Stimulated activated CD4-positive, alpha-beta T cell treated with anti-CD3 and anti-CD28 coated beads, TNF-alpha, amount 100 ng/mL, for 48 hours (primary cell): ENCODE measurements around the gene CDH4.

Source experiments
- DNase-seq, 3 donors: peaks; one replicate each; pipeline ENCODE4 v3.0.0-alpha.2; 2020; ENCODE audit warnings: low read depth in 3 of 3

CDH4 gene

DNA sequence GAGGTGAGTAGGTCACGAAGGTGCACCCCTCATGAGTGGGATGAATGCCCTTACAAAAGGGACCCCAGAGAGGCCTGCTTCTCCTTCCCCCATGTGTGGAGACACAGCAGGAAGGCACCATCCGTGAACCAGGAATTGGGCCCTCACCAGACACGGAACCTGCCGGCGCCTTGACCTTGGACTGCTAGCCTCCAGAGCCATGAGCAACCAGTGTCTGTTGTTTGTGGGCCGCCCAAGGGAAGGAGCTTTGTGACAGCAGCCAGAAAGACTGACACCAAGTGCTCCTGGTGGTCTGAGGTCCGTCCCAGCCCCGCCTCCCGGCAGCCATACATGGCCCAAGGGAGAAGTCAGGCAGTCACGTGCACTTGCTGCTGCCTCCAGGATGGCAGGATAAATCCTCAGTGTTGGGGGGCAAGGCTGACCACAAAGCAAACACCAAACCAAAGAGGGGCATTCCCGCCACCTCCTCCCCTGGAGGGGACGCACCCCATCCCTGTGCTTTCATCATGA, 29.3 kb downstream of the CDH4 start:
- no peak for DNase-seq

DNA sequence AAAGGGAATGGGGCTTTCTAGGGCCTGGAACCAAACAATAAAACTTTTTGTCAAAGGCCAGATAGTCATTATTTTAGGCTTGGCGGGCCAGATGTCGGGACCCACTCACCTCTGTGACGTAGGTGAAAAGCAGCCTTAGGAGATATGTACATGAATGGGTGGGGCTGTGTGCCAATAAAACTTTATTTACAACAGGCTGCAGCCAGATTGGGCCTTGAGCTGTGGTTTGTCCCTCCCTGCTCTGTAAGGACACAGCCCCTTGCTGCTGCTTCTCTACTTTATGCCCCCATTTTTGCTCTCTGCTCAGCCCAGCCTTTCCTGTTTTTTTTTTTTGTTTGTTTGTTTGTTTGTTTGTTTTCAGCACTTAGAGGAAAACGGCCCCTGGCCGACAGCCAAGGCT, 32.7 kb downstream of the CDH4 start:
- no peak for DNase-seq

DNA sequence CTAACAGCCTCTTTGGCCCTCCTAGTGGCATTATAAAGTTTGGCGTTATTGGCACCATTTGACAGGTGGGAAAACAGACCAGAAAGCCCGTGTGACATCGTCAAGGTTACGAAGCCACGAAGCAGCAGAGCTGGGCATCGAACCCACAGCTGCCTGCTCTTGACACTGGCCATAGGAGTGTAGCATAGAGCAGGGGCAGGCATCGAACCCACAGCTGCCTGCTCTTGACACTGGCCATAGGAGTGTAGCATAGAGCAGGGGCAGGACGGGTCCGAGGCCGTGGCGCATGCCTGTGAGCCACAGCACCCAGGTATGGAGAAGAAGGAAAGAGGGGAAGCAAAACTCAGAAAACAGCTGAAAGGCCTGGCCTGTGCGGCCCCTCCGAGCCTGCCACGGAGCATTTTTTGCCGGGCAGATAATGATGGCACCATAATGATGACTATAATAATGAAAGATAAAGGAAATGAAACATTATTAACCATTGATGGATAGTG, 33.1 kb downstream of the CDH4 start:
- DNase-seq = no peak

DNA sequence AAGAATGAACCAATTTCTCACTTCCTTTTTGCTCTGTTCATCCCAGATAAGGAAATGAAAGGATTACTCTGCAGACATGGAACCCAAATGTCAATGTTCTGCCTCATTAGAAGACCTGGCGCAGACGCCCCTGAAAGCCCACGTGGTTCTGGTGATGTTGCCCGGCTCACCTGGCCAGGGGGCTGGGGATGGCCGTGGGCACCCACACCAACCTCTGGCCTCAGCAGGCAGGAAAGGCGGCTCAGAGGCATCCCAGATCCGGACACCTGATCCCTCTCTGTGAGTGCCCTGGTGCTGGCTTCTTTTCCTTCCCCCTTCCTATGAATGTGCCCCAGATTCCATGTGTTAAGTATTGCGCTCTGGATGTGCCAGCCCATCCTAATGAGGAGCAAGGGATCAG, 33.6 kb downstream of the CDH4 start:
- DNase-seq = no peak

DNA sequence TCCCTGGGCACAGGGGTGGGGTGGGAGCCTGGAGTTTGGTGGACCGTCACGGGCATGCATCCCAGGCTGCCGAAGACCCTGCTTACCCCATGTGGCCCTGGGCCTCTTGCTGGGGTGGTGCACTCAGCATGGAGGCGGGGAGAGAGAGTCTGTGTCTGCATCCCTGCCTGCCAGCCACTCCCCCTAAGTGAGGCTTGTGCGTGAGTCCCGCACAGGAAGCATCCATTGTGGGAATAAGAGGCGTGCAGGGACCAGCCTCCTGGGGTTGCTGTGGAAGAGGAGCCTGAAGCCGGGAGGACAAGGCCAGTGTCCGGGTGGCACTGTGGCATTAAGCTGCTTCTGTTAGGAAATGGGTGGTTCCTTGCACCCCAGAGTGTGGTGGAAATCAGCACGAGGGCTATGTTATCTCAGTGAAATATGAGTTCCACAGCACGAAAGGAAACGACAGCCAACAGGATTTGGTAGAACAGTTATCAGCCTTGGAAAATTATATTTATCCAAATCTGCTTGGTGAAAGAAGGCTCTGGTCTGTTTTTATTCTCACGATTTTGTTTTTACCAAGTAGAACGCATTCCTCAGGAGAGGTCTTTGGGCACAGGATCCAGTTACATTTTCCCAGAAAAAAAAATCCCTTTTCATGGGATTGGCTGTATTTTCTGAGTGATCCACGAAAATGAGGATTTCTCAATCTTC, 35.7 kb downstream of the CDH4 start:
- no peak for DNase-seq

DNA sequence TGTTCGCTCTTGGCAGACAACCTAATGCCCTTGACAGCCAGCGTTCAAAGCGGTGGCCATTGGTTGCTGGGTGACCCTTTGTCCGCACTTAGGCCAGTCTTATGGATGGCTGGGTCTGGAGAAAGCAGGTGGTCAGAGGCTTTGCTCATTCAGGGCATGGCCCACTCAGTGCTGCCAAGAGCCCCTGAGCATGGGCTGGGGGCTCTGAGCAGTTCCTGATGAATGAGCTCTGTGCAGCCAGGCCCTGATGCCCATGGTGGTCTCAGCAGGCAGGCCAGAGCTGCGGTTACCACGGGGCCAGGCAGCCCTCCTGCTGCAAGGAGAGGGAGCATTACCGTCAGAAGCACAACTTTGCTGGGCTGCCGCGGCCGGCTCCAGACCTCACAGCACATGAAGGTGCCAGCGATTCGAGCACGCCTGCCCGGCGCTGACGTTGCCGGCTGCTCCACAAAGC, 36.3 kb downstream of the CDH4 start:
- no peak for DNase-seq

DNA sequence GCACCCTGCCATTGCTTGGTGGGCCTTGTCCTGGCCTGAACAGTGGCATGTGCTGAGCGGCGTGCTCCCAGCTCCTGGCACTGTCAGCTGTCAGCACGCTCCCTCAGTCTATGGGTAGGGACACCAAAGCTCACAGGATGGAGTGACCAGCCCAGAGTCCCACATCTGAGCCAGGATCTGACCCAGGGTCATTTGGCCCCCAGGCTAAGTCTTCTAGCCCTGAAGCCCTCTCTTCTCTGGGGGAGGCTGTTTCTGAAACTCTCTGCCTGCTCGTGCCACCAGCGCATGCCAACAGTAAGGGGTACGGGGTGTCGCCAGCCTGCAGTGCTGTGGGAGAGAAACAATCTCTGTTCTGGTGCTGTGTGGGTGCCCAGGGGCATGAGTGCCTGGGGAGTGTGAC, 37.1 kb downstream of the CDH4 start:
- no peak for DNase-seq

DNA sequence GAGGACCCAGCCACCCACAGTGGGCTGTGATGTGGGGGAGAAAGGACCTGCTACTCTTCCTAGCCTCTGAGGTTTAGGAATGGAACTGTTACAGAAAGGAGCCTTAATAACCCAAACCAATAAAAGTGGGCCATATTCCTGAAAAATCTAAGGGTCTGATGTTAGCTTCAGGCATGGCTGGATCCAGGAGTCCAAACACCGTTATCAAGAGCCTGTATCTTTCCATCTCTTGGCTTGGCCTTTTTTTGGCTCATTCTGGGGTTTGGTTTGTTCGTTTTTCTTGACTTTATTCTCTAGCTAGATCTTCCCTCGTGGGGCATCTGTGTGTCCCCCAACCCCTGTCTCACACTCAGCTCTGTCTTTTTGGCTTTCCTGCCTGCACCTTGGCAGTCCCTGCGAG, 38.7 kb downstream of the CDH4 start:
- no peak for DNase-seq

DNA sequence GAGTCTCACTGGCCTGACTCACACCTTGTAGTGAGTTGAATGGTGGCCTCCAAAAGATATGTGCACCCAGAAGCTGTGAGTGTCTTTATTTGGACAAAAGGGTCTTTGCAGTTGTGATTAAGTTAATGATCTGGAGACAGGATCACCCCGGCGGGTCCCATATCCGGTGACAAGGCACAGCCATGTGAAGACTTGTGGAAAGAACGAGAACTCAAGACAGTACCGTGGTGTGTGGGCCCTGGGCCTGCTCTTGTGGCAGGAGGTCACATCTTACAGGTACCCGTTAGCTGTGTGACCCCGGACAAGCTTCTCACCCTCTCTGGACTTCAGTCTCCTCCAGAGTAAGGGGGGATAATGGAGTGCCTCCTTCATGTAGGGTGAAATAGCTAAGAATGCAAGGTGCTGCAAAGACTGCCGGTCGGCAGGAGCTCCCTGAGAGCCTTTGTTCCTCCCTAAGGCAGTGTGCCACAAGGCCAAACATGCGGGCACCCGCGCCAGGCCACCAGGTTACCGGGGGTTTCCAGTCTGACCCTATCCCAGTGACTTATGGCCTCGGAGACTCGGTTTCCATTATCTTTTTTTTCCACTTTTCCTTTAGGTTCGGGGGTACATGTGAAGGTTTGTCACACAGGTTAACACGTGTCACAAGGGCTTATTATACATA, 39.2 kb downstream of the CDH4 start:
- no peak for DNase-seq

DNA sequence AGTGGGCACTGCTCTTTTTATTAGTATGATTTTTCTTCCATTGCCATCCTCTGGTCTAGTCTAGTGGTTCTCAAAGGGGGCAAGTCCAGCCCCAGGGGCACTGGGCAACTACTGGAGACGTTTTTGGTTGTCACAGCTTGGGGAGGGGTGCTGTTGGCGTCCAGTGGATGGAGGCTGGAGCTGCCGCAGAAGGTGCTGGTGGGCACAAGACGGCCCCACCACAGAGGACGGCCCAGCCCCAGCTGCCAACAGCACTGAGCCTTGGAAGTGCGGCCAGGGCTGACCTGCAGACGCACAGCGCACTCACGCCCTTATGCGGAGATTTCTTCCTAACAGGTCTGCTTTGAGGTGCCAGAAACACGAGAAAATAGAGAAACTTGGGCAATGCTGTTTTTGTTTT, 40.3 kb downstream of the CDH4 start:
- no peak for DNase-seq

DNA sequence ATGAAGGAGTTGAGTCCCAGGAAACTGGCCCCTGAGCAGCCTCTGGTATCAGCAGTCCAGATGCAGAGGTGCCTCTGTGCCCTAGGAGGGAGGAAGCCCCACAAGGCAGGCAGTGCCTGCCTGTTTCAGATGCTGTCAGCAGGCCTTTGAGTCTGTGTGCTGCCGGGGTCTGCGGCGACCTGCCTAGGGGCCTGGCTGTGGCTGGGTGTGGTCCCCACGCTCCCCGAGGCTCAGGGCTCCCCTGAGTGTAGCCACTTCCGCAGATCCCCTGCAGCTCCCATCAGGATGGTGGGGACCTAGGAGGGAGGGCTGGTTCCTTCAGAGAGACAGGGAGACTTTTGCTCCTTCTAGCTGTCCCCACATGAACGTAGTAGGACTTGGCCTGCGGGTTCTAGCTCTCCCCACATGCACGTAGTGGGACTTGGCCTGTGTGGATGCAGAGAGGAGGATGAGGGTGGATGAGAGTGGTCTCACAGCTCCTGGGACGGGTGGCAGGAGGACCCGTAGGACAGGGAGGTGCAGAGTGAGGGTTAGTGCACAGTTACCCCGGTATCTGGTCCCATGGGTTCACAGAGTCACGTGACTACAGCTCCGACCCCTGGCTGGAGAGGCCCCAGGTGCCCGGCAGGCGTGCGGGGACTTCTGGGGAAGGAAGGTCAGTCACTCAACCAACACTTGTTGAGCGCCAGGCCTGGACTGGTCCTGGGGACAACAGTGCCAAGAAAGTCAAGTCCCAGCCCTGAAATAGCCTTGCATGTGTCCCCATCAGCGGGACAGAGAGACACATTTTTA, 41.0 kb downstream of the CDH4 start:
- no peak for DNase-seq

DNA sequence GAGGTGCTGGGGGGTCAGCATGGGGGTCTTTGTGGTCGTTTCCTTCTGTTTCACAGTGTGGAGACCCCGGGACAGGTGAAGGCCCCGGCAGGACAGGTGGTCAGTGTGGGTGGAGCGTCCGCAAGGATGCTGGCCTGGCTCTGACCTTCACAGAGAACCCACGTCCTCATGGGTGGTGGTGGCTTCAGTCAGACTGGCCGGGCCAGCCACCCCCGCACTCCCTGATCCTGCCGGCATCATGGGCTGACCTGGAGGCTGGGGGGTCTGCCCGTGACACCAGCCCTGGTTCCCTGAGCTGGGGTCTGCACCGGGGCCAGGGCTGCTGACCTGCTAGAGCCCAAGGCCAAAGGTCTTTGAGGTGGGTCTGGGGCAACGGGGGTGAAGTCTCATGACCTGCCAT, 41.9 kb downstream of the CDH4 start:
- no peak for DNase-seq

DNA sequence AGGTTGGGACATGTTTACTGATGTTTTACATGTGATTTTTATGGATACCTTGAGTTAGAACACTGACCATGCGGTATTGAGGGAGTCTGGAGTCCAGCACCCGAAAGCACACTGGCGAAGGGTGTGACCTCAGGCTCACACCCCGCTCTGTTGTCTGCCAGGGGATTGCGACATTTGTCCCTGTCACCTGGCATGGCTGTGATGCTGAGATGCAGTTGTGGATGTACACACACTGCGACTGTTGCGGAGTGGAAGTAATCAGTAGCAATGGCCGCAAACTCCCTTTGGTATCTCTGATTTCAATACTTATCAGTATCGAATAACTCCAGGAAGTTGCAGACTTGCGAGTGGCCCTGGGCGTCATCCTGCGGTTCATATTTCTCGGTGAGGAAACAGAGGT, 43.2 kb downstream of the CDH4 start:
- DNase-seq = no peak

DNA sequence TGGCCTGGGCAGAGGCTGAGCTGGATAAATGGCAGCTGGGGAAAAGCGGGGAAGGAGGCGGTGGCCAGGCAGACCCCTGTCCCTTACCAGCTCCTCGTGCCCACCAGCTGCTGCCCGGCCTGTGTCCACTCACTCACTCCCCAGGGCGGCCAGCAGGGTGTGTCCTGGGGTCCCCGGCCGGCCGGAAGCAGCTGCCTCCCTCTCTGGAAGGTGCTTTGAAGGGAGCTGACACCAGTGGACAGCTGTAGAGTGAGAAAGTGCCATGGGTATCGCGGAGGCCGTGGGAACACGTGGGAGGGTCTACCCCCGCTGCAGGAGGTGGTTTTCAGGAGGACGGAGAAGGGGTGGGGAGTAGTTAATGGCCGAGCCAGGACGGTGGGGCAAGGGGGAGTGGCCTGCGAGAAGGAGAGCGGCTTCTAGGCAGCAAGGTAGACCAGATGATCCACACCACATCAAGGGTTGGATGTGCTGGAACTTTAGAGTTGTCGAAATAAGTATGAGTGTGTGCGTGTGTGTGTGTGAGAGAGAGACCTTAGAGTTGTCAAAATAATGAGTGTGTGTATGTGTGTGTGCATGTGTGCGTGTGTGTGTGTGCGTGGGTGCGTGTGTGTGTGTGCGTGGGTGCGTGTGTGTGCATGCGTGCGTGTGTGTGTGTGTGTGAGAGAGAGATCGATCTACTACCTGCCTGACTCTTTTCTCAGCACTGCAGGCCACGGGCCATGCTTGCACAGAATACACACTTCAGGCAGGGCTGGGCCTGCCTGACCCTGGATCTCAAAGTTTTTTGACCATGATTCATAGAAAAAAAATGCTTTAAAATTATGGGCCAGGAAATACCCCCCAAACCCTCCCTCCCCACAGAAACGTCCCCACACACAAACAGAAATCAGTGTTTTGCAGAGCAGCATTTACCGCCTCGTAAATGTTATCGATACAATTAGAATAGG, 43.9 kb downstream of the CDH4 start:
- no peak for DNase-seq

DNA sequence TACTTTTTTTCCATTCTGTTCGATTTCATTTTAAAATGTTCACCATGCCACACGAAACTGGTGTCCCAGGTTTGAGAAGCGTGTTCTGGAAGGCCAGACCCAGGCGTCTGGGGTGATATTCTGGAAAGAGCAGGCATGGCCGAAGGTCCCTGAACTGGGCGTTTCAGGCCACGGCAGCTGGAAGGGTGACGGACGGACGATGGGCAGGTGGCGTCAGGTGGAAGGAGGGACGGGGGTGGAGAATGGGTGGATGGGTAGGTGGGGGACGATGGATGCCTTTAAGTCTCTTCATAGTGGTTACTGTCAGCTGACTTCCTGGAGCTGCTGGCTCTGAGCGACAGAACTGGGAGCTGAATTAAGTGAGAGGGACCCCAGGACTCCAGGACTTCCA, 44.6 kb downstream of the CDH4 start:
- no peak for DNase-seq

DNA sequence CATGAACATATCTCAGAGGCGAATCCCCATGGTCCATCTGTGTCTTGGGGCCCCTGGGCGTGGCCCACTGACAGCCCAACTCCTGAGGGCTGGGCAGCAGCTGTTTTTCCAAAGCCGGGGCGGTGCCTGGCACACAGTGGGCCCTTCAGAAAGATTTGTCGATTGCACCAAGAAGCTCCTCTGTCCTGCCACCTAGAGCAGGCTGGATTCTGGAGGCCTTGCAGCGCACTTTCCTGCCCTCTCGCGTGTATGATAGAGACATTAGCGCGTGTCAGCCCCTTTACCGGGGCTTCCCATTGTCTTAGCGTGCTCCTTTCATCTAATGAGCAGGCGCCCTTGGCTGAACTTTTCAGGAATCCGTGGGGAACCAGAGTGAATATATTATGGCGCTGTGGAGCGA, 45.4 kb downstream of the CDH4 start:
- DNase-seq = no peak

DNA sequence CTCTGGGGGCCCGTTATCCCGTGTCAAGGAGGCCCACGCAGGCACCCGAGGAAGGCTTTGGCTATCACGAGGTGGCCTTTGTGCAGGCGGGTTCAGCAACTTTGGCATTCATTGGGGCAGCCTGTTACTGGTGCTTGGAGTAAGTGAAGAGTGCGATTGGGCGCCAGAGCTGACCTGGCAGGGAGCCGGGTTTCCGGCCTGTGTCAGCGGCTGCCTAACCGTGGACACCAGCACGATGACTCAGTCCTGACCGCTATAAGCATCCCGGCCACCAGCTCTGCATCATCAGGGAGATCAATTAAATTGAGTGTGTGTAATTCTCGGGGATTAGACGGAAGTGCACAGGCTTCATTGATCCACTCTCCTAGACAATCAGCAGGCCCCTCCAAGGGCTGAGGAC, 45.9 kb downstream of the CDH4 start:
- no peak for DNase-seq

DNA sequence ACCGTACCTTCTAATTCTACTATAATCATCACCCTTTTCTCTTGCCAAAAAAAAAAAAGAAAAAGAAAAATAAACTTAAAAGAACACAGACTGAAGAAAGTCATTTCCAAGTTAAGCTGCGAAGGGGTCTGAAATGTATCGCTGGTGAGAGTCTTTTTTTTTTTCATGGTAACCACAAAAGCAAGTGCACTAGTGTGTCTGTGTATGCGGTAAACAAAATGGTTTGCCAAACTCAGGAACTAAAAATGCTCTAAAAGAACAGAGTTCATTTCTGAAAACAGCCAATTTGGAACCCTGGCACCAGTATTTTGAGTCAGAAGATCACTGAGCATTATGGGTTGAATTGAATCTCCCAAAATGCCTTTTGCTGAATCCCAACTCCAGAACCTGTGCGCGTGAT, 46.6 kb downstream of the CDH4 start:
- no peak for DNase-seq

DNA sequence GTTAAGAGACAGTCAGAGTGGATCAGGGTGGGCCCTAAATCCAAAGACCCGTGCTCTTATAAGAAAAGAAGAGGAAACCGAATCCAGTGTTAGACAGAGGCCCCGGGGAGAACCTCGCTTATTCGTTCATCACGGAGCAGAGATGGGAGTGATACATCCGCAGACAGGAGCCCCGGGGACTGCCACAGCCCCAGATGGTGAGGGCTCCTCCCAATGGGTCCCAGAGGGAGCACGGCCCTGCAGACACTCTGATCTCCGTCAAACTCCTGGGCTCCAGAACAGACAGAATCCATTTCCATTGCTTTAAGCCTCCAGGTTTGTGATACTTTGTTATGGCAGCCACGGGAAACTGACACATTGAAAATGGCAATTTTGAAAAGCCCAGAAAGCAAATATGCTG, 47.0 kb downstream of the CDH4 start:
- DNase-seq = no peak

DNA sequence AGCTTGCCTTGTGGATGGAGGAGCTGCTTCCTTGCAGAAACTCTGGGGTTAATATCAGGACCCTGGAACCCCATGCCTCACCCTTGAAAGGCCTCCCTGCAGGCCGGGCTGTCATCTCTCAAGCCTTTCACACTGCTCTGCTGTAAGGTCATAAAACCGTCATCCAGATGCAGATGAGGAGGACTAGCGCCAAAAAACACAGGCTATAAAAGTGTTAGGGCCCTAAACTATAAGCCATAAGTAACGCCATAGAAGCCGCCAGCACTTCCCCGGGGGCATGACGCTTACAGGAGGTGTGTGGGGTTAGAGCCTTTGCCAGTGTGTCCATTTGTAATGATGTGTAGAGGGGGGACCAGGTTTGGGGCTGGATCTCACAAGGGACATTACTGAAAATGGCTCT, 47.6 kb downstream of the CDH4 start:
- DNase-seq = no peak

DNA sequence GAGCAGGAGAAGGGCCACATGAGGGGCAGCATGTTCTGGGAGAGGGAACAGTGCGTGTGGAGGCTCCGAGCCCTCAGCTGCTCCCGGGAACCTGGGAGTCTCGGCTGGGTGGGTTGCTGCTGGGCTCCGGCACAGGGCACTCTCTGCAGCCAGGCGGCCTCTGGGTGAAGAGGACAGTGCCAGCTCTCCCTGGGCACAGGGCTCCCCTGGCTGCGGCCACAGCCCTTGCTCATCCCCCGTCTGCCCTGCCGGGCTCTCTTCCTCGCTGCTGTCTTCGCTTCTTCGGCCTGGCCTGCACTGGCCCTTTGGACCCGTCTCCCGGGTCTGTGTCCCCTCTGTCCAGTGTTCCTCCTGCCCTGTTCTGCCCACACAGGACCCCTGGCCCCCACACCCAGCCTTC, 48.2 kb downstream of the CDH4 start:
- DNase-seq = no peak

DNA sequence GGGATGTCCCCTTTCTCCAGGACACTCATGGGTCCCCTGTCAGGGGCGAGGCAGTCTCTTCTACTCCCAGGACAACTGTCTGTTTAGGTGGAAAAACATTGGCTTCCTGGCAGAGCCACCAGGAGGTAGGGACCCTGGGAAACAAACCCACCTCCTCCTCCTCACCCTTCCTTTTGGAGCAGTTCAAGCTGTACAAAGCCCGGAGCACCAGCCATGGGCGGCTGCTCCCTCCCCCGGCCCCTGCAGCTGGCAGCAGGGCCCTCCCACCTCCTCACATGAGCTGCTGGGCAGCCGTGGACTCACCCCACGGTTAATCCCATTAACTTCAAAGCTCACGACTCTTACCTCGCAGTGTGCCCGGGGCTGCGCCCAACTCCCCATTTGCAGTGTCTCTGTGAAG, 48.6 kb downstream of the CDH4 start:
- DNase-seq = no peak
